Measurements from ENCODE around the gene SLC12A9. TPM values are rescaled to one million over a fixed set of nuclear protein-coding genes. Genes with fewer than 3 reads are reported as not detected.

SLC12A9 gene
- total RNA-seq, 1 donor = 14.3 TPM

DNA sequence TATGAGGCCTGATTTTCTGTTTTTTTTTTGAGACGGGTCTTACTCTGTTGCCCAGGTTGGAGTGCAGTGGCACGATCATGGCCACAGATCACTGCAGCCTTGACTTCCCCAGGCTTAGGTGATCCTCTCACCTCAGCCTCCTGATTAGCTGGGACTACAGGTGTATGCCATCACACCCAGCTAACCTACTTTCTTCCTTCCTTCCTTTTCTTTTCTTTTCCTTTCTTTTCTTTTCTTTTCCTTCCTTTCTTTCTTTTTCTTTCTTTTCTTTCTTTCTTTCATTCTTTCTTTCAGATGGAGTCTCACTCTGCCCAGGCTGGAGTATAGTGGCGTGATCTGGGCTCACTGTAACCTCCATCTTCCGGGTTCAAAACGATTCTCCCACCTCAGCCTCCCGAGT is 26.2 kb downstream of the SLC12A9 start:
- no peak overlapping the region for H3K4me3 ChIP-seq (ENCODE audit: low read depth, low read length)
- TF ChIP-seq, protein P1, sequence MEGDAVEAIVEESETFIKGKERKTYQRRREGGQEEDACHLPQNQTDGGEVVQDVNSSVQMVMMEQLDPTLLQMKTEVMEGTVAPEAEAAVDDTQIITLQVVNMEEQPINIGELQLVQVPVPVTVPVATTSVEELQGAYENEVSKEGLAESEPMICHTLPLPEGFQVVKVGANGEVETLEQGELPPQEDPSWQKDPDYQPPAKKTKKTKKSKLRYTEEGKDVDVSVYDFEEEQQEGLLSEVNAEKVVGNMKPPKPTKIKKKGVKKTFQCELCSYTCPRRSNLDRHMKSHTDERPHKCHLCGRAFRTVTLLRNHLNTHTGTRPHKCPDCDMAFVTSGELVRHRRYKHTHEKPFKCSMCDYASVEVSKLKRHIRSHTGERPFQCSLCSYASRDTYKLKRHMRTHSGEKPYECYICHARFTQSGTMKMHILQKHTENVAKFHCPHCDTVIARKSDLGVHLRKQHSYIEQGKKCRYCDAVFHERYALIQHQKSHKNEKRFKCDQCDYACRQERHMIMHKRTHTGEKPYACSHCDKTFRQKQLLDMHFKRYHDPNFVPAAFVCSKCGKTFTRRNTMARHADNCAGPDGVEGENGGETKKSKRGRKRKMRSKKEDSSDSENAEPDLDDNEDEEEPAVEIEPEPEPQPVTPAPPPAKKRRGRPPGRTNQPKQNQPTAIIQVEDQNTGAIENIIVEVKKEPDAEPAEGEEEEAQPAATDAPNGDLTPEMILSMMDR (IDR thresholded peaks at IDR 0.05; ENCODE audit: insufficient read depth, low read length) = no peak
- no peak for DNase-seq (ENCODE audit: low read depth)

DNA sequence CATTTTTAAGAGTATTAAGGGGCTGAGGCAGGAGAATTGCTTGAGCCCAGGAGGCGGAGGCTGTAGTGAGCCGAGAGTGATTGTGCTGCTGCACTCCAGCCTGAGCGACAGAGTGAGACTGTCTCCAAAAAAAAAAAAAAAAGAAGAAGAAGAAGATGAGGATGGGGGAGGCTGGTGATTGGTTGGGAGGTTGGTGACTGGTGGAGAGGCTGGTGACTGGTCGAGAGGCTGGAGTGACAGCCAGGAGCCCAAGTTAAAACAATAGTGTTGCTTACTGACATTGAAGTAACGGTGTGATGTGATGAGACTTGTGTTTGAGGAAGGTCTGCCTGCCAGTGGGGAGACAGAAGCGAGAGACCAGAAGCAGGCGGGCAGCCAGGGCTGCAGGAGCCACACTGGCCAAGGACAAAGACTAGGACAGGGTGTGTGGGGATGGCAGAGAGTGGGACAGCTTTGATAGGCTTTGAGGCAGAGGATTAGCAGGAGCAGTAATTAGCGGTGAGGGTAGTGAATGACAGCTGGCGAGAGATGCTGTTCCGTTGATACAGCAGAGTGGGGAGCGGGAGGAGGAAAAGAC is 27.3 kb downstream of the SLC12A9 start:
- H3K4me3 ChIP-seq (ENCODE audit: low read depth, low read length) = no peak overlapping the region
- TF ChIP-seq, protein P1 (IDR thresholded peaks at IDR 0.05; ENCODE audit: insufficient read depth, low read length) = no peak
- DNase-seq (ENCODE audit: low read depth) = no peak

DNA sequence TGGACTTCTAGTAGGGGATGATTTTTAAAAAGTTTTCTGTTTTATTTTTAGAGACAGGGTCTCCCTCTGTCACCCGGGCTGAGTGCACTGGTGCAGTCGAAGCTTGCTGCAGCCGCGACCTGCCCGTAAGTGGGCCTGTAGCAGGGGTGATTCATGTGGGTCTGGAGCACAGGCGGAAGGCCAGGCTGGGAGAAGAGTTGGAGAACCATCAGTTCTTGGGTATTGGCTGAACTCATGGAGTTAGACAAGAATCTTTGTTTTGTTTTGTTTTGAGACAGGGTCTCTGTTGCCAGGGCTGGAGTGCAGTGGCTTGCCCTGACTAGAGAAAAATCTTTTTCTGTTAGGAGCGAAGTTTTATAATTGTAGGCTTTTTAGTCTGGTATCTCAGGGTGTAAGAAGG is 28.1 kb downstream of the SLC12A9 start:
- TF ChIP-seq, protein P1 (IDR thresholded peaks at IDR 0.05; ENCODE audit: insufficient read depth, low read length) = no peak
- DNase-seq (ENCODE audit: low read depth) = no peak
- no peak overlapping the region for H3K4me3 ChIP-seq (ENCODE audit: low read depth, low read length)

DNA sequence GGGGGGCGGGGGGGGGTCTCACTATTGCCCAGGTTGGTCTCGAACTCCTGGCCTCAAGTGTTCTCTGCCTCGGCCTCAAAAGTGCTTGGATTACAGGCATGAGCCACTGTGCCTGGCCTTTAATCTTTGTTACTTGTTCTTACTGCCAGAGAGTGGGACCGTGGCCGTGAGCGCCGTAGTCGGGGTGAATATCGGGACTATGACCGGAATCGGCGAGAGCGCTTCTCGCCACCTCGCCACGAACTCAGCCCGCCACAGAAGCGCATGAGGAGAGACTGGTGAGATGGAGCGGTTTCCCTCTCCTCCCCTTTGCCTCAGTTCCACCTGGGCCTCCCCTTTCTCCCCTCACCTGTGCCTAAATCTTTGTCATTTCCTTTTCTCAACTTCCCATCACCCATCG is 28.6 kb downstream of the SLC12A9 start:
- TF ChIP-seq, protein P1 (IDR thresholded peaks at IDR 0.05; ENCODE audit: insufficient read depth, low read length) = no peak
- no peak overlapping the region for H3K4me3 ChIP-seq (ENCODE audit: low read depth, low read length)

DNA sequence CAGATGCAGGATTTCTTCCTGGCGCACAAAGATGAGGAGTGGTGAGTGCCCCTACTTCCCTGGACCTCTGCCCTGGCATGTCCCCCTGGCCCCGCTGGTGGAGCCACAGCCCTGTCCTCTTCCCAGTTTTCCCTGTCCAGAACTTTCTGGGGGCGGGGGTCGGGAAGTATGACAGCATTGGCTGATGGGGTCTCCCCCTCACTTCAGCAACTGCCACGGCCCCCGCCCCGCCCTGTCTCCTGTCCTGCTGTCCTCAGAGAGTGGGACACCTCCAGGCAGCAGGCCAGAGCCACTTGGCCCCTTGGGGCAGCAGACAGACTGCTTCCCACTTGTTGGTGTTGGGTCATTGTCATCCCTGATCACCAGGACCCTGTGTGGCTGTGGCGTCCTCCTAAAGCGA is 29.7 kb downstream of the SLC12A9 start:
- TF ChIP-seq, protein P1 (IDR thresholded peaks at IDR 0.05; ENCODE audit: insufficient read depth, low read length) = no peak
- no peak overlapping the region for H3K4me3 ChIP-seq (ENCODE audit: low read depth, low read length)
- DNase-seq (ENCODE audit: low read depth) = no peak

More for the DNA sequence above, 28.6 kb downstream of the SLC12A9 start:
- no peak for DNase-seq (ENCODE audit: low read depth)

DNA sequence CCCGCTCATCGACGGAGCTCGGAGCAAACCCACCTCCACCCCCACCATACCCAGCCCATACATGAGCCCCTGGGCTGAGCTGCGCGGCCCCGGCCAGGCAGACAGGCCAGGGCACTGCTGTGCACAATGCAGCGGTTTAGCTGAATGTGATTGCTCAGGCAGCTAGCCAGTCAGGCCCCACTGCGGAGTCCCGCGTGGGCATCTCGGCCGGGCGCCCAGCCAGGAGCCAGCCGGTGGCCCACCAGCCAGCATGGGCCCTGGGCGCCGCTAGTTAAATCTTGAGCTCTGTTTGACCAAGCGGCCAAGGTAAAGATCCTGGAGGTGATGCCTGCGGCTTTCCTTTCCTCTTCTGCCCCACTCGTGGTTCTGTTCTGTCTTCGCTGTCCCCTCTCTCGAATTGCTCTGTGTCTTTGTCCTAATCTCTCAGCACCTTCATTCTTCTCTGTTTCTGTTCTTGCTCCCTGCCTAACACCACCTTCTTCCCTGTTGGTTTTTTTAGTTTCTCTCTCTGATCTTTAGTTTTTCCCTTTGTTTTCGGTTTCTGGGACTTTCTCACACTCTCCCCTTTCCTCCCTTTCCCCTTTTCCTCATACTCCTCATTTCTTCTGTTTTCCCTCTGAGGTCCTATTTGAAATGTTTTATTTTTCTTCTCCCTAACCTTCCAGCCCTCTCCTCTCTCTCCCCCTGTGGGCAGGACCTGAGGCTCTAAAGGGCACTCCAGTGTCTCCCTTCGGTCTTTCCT is 30.4 kb downstream of the SLC12A9 start:
- no peak for DNase-seq (ENCODE audit: low read depth)
- TF ChIP-seq, protein P1 (IDR thresholded peaks at IDR 0.05; ENCODE audit: insufficient read depth, low read length) = no peak
- H3K4me3 ChIP-seq (ENCODE audit: low read depth, low read length) = no peak overlapping the region

Measured in fibroblast of the aortic adventitia (primary cell).